Spleen (tissue), 11 donors: ENCODE measurements around the gene ZDHHC14. TPM values are rescaled to one million over a fixed set of nuclear protein-coding genes. Genes with fewer than 3 reads are reported as not detected.

Experiments
- DNase-seq: peaks from one replicate; pipeline ENCODE4 v3.0.0-alpha.2; 2020
- H3K27ac ChIP-seq, 8 donors: fragments of 200-600 bp; sonication (generic) in 7 of 8; 1 replicate in 4 of 8; 2 replicates in 4 of 8; pipeline versions ENCODE4 v1.5.0 to v1.8.0; 2016 to 2021; ENCODE audit warnings: inconsistent platforms in 4 of 8, mild to moderate bottlenecking in 4 of 8, moderate library complexity in 1 of 8
- H3K27me3 ChIP-seq, 7 donors: fragments of 200-600 bp; sonication (generic) in 6 of 7; replicated peaks in 1 of 7; 1 replicate in 4 of 7; 2 replicates in 3 of 7; pipeline versions ENCODE4 v1.5.0 to v1.8.0; 2016 to 2021; ENCODE audit warnings: inconsistent platforms in 3 of 7, mild to moderate bottlenecking in 1 of 7
- H3K36me3 ChIP-seq, 6 donors: fragments of 200-600 bp; sonication (generic) in 5 of 6; 1 replicate in 4 of 6; 2 replicates in 2 of 6; pipeline versions ENCODE4 v1.5.0 to v1.8.0; 2016 to 2021; ENCODE audit warnings: inconsistent platforms in 2 of 6
- H3K4me1 ChIP-seq, 6 donors: fragments of 200-600 bp; sonication (generic) in 5 of 6; 1 replicate in 3 of 6; 2 replicates in 3 of 6; pipeline versions ENCODE4 v1.5.0 to v1.8.0; 2016 to 2021; ENCODE audit warnings: inconsistent platforms in 3 of 6
- H3K4me3 ChIP-seq, 8 donors: fragments of 200-600 bp; sonication (generic) in 7 of 8; 1 replicate in 4 of 8; 2 replicates in 4 of 8; pipeline versions ENCODE4 v1.5.0 to v1.8.0; 2016 to 2021; ENCODE audit warnings: inconsistent platforms in 4 of 8, mild to moderate bottlenecking in 4 of 8, moderate library complexity in 2 of 8
- H3K9me3 ChIP-seq, 8 donors: fragments of 200-600 bp; sonication (generic) in 7 of 8; 1 replicate in 4 of 8; 2 replicates in 4 of 8; pipeline versions ENCODE4 v1.5.0 to v1.8.0; 2016 to 2021; ENCODE audit warnings: inconsistent platforms in 4 of 8
- CTCF ChIP-seq, 11 experiments: fragments of 200-600 bp in 7 of 11; fragments of 450-650 bp in 4 of 11; sonication (generic) in 4 of 11; IDR thresholded peaks in 8 of 11; conservative IDR thresholded peaks in 3 of 11; 1 replicate in 7 of 11; 2 replicates in 4 of 11; pipeline versions ENCODE4 v1.4.0 to v1.8.0; 2016 to 2021; ENCODE audit warnings: antibody characterized with exemption in 11 of 11, inconsistent platforms in 4 of 11, mild to moderate bottlenecking in 1 of 11
- POLR2A ChIP-seq, 3 donors: fragments of 450-650 bp; IDR thresholded peaks; one replicate each; pipeline ENCODE4 v1.5.1; 2017; ENCODE audit warnings: antibody characterized with exemption in 3 of 3, mild to moderate bottlenecking in 1 of 3
- POLR2AphosphoS5 ChIP-seq, 3 donors: sonication (generic); formaldehyde crosslinking; IDR thresholded peaks; one replicate each; pipeline ENCODE4 v1.5.1; 2017; ENCODE audit warnings: antibody characterized with exemption in 3 of 3
- WGBS, 5 donors: extraction: QIAGEN DNeasy Blood & Tissue Kit in 3 of 5; methylation state at CpG; one replicate each; pipeline versions ENCODE4 v1.1.5 to v1.1.7; 2013 to 2018; 5-methylcytosine and 5-hydroxymethylcytosine counted together
- intact Hi-C: fragments of 100-400 bp; cut with DNase I; formaldehyde crosslinking; loops from one replicate; pipeline ENCODE4 v1.15.0; 2023; ENCODE audit warnings: low total_unique reads
- polyA plus RNA-seq, 3 donors: library from polyadenylated mRNA; stranded (reverse); fragments of 200-250 nt; gene quantifications; one replicate each; pipeline ENCODE4 v1.2.1, GENCODE V29; 2013
- total RNA-seq, 7 donors: library from RNA; depleted of rRNA in 3 of 7; stranded (reverse); fragments of >200 nt in 3 of 7; fragmentation: NEBNext Ultra II Directional in 4 of 7; extraction: Animal tissue kit (Norgen Biotek cat#: 25700) in 4 of 7; gene quantifications; one replicate each; pipeline versions ENCODE4 v1.1.0 to v1.2.1, GENCODE V29; 2016 to 2021
- donor health status: healthy with polysubstance abuse.
- donor health status: DM: no; HTN: no; CAD: no; lungs with moderate emphysema.
- donor health status: DM: no; HTN: no; CAD: no.
- donor health status: Bipolar disorder and iron deficiency.
- donor health status: healthy.
- donor health status: DM: no; HTN: no; CAD: no.
- donor health status: DM: yes; HTN: yes; CAD: no.

ZDHHC14 gene
- total and polyA plus RNA-seq, 10 donors = 7.8 to 18.2 (median 11.7) TPM

DNA sequence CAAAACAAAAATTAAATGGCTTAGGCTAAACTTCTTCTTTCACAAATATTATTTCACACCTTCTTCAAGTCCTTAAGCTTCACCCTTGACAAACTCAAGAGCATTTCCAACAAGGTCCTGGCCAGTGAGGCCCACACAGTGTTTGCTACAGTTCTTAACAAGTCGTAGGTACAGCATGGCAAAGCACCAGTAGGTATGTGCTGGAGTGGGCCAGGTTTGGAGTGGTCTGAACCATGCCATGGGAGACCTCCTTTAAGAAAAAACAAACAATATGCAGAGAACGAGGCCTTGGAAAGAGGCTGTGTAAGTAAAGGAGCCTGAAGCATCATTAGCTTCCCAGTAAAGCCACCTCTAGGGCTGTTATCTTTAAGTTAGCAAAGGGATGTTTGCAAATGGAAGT lies 287.7 kb downstream of the ZDHHC14 start:
- 82 to 94% (median 91%) methylated on average over 2 of the region's 2 CpGs for WGBS, 5 donors
- no peak for DNase-seq
- peaks cover 9 to 39% (median 19%) of the 10 kb centered on the region in 6 donors for H3K4me1 ChIP-seq

GRCh38 chr6:157669323-157669722 lies 288.3 kb downstream of the ZDHHC14 start:
- Histone ChIP-seq H3K9me3 (no peaks in the 10 kb centered on the region), H3K27ac (peak overlapping the region in 5 of 8 donors; percentile 29 to 68 (median 53)), H3K36me3 (peaks cover 0 to 28% (median 3%) of the 10 kb centered on the region in 6 donors), H3K4me3 (no peak overlapping the region), H3K27me3 (no peaks in the 10 kb centered on the region), H3K4me1 (peaks cover 9 to 39% (median 19%) of the 10 kb centered on the region in 6 donors)
- TF ChIP-seq POLR2AphosphoS5 (IDR thresholded peaks at IDR 0.05) (no peak), POLR2A (IDR thresholded peaks at IDR 0.05) (no peak), CTCF (IDR thresholded peaks at IDR 0.05 in 8 of 11, conservative IDR thresholded peaks at IDR 0.05 in 3 of 11) (no peak)
- WGBS, 5 donors = 63 to 89% (median 78%) methylated on average over 3 of the region's 3 CpGs
- no peak for DNase-seq
- intact Hi-C loops = loop anchor here (5.0 kb wide), 1 partner anchor 352 kb away; no protein-coding TSS in a partner anchor

More for the DNA sequence above, 287.7 kb downstream of the ZDHHC14 start:
- intact Hi-C loops = loop anchor here (5.0 kb wide), 1 partner anchor 351 kb away; no protein-coding TSS in a partner anchor
- H3K27ac ChIP-seq = peak overlapping the region in 4 of 8 donors; percentile 48 to 68 (median 59)
- H3K27me3 ChIP-seq = no peaks in the 10 kb centered on the region
- H3K36me3 ChIP-seq = peaks cover 0 to 26% (median 3%) of the 10 kb centered on the region in 6 donors
- no peak for TF ChIP-seq POLR2AphosphoS5 (IDR thresholded peaks at IDR 0.05)
- no peak for TF ChIP-seq CTCF (IDR thresholded peaks at IDR 0.05 in 8 of 11, conservative IDR thresholded peaks at IDR 0.05 in 3 of 11)
- H3K9me3 ChIP-seq = no peaks in the 10 kb centered on the region
- no peak overlapping the region for H3K4me3 ChIP-seq

DNA sequence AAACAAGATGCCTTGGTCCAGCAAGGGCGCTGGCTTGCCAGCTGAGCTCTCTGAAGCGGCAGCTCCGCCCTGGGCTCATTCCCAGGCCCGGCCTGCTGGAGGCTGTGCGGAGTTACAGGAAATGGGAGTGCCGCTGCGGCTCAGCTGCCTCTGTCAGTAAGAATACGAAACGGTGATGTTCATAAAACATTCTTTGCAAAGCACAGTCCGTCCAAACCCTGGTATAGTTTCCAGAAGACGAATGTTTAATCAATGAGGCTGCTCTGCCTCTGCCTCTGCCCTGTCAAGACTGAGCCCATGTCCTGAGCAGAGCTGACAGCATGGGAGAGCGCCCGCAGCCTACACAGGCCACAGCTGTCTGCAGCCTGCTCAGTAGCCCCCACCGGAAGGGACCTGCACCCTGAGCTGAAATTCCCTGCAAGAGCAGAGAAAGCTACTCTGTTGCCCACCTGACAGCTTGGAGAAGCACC lies 288.8 kb downstream of the ZDHHC14 start:
- Histone ChIP-seq H3K9me3 (no peaks in the 10 kb centered on the region), H3K36me3 (peaks cover 0 to 24% (median 3%) of the 10 kb centered on the region in 6 donors), H3K4me1 (peaks cover 9 to 39% (median 19%) of the 10 kb centered on the region in 6 donors), H3K27ac (peak overlapping the region in 6 of 8 donors; percentile 29 to 68 (median 56)), H3K27me3 (no peaks in the 10 kb centered on the region), H3K4me3 (no peak overlapping the region)
- WGBS, 5 donors = 26 to 39% (median 33%) methylated on average over 11 to 14 of the region's 14 CpGs
- peak; percentile 20 to 72 (median 63) for TF ChIP-seq POLR2AphosphoS5 (IDR thresholded peaks at IDR 0.05)
- peak in 3 of 11 experiments; percentile 19 to 37 (median 31) for TF ChIP-seq CTCF (IDR thresholded peaks at IDR 0.05 in 8 of 11, conservative IDR thresholded peaks at IDR 0.05 in 3 of 11)
- no peak for TF ChIP-seq POLR2A (IDR thresholded peaks at IDR 0.05)
- DNase-seq = peak; percentile 82
- intact Hi-C loops = loop anchor here (5.0 kb wide), 1 partner anchor 352 kb away; no protein-coding TSS in a partner anchor

DNA sequence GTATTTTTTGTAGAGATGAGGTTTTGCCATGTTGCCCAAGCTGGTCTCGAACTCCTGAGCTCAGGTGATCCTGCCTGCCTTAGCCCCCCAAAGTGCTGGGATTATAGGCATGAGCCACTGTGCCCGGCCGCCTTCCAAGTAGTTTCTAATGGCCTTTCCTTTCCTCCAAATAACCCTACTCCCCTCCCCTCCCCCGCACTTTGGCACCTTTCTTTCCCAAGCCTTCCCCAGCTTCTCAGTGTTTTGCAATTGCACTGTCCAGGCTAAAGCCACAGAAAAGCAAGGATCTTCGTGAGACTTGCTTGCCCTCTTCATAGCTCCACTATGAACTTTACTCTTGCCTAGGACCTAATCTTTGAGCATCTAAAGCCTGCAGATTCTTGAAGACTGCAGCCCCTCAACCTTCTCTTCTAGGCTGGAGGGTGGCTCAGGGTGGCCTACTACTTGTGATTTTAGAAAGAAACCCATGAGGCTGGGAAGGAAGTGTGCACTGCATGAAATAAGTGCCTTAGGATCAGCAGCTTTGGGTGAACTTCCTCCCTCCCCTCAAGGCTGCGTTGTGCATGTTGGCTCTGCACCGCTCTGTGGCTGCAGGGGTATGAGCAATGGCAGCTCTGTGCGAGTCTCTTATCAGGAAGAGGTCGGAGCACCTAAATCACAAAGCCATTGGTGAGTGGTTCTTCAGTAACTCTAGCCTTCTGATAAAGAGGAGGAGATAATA lies 289.6 kb downstream of the ZDHHC14 start:
- H3K27ac ChIP-seq = peak overlapping the region in 6 of 8 donors; percentile 29 to 68 (median 56)
- WGBS, 5 donors = 50 to 65% (median 53%) methylated on average over 9 of the region's 9 CpGs
- TF ChIP-seq POLR2A (IDR thresholded peaks at IDR 0.05) (no peak), CTCF (IDR thresholded peaks at IDR 0.05 in 8 of 11, conservative IDR thresholded peaks at IDR 0.05 in 3 of 11) (no peak), POLR2AphosphoS5 (IDR thresholded peaks at IDR 0.05) (no peak)

More for the DNA sequence above, 289.6 kb downstream of the ZDHHC14 start:
- no peaks in the 10 kb centered on the region for H3K9me3 ChIP-seq
- no peak overlapping the region for H3K4me3 ChIP-seq
- intact Hi-C loops = no loop called here
- peaks cover 9 to 39% (median 19%) of the 10 kb centered on the region in 6 donors for H3K4me1 ChIP-seq
- peak; percentile 27 for DNase-seq
- H3K27me3 ChIP-seq = no peaks in the 10 kb centered on the region
- H3K36me3 ChIP-seq = peaks cover 0 to 19% (median 3%) of the 10 kb centered on the region in 6 donors
